CD4-positive, CD25-positive, alpha-beta regulatory T cell (primary cell): ENCODE results near the gene FBRSL1. TPM values are rescaled to one million over a fixed set of nuclear protein-coding genes. Genes with fewer than 3 reads are reported as not detected.

Experiments
- ATAC-seq, 2 donors: fragments of 150-1000 bp; cut with Tn5 transposase; one replicate each; pipeline ENCODE4 v1.10.0; 2021; ENCODE audit warnings: low read depth in 2 of 2, moderate number of reproducible peaks in 2 of 2, moderate library complexity in 1 of 2
- DNase-seq, 3 donors: peaks; one replicate each; pipeline versions ENCODE4 v3.0.0 to v3.0.0-alpha.2; 2012 to 2022; ENCODE audit warnings: mixed read lengths in 1 of 3
- H3K27ac ChIP-seq: one replicate; pipeline ENCODE4 v1.7.0; 2013; ENCODE audit warnings: mild to moderate bottlenecking, low read length; ENCODE audit not compliant: insufficient read depth, poor library complexity, severe bottlenecking
- H3K27me3 ChIP-seq: one replicate; pipeline ENCODE4 v1.7.0; 2013; ENCODE audit warnings: low read length; ENCODE audit not compliant: control insufficient read depth, insufficient read depth
- H3K36me3 ChIP-seq: one replicate; pipeline ENCODE4 v1.7.0; 2013; ENCODE audit warnings: mild to moderate bottlenecking, low read length, moderate library complexity; ENCODE audit not compliant: control insufficient read depth, insufficient read depth
- H3K4me1 ChIP-seq: 2 replicates; pipeline ENCODE4 v1.7.0; 2013; ENCODE audit warnings: mild to moderate bottlenecking, low read length; ENCODE audit not compliant: insufficient read depth, control insufficient read depth, poor library complexity, severe bottlenecking
- H3K4me3 ChIP-seq: one replicate; pipeline ENCODE4 v1.7.0; 2013; ENCODE audit warnings: low read depth, mild to moderate bottlenecking, low read length, moderate library complexity
- H3K9me3 ChIP-seq, 2 experiments: 1 replicate in 1 of 2; 2 replicates in 1 of 2; pipeline ENCODE4 v1.7.0; 2013; ENCODE audit warnings: low read length in 2 of 2, mild to moderate bottlenecking in 1 of 2, moderate library complexity in 1 of 2; ENCODE audit not compliant: control insufficient read depth in 2 of 2
- H3K27ac Mint-ChIP-seq, 3 donors: one replicate each; pipeline ENCODE4 v1.8.0; 2020 to 2022; ENCODE audit warnings: mild to moderate bottlenecking in 3 of 3, mixed read lengths in 3 of 3, moderate library complexity in 2 of 3
- H3K27me3 Mint-ChIP-seq: one replicate; pipeline ENCODE4 v1.8.0; 2022; ENCODE audit warnings: mild to moderate bottlenecking, mixed read lengths
- H3K36me3 Mint-ChIP-seq: one replicate; pipeline ENCODE4 v1.8.0; 2020; ENCODE audit warnings: mixed read lengths
- H3K4me1 Mint-ChIP-seq, 4 donors: one replicate each; pipeline ENCODE4 v1.8.0; 2020 to 2022; ENCODE audit warnings: mixed read lengths in 4 of 4, mild to moderate bottlenecking in 1 of 4
- H3K4me3 Mint-ChIP-seq, 4 donors: one replicate each; pipeline ENCODE4 v1.8.0; 2020 to 2022; ENCODE audit warnings: mild to moderate bottlenecking in 4 of 4, mixed read lengths in 4 of 4, moderate library complexity in 3 of 4
- H3K9me3 Mint-ChIP-seq, 7 donors: one replicate each; pipeline ENCODE4 v1.8.0; 2020 to 2022; ENCODE audit warnings: mixed read lengths in 7 of 7, mild to moderate bottlenecking in 3 of 7, moderate library complexity in 2 of 7
- polyA plus RNA-seq, 4 donors: library from polyadenylated mRNA; unstranded; fragments of 300-500 nt; fragmentation: Illumina TruSeq; gene quantifications; one replicate each; pipeline ENCODE4 v1.2.3, GENCODE V29; 2021
- total RNA-seq: library from RNA; stranded (reverse); gene quantifications from one replicate; pipeline ENCODE4 v1.2.3, GENCODE V29; 2022

The FBRSL1 gene
- total and polyA plus RNA-seq, 5 donors from 2014 or later, result 0.16 to 94.6 (median 0.34) TPM

DNA sequence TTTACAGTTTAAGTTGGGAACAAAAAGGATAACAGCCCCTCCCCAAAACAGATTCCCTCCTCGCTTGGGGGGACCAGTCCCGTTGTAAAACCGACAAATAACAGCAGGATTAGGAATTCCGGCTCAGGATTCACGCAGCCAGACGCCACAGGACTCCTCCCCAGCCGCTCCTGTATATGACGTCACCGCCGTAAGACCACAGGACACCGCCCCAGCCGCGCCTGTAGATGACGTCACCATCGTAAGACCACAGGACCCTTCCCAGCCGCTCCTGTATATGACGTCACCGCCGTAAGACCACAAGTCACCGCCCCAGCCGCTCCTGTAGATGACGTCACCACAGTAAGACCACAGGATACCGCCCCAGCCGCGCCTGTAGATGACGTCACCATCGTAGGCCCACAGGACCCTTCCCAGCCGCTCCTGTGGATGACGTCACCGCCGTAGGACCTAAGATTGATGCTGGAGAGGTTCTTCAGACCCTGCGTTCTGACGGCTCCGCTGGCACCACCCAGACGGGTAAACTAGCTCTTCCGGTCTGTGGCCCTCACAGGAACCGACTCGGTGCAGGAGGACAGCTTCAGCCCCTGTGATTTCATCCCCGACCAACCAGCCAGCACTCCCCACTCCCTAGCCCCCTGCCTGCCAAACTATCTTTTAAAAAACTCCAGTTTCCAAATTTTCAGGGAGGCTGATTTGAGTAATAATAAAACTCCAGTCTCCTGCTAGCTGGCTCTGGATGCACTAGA is 43.9 kb upstream of the FBRSL1 start:
- Mint-ChIP-seq H3K36me3 (peaks cover 4% of the 10 kb centered on the region), H3K4me3 (peak overlapping the region; percentile 56 to 93 (median 88))
- peak overlapping the region; percentile 44 for H3K4me3 ChIP-seq

DNA sequence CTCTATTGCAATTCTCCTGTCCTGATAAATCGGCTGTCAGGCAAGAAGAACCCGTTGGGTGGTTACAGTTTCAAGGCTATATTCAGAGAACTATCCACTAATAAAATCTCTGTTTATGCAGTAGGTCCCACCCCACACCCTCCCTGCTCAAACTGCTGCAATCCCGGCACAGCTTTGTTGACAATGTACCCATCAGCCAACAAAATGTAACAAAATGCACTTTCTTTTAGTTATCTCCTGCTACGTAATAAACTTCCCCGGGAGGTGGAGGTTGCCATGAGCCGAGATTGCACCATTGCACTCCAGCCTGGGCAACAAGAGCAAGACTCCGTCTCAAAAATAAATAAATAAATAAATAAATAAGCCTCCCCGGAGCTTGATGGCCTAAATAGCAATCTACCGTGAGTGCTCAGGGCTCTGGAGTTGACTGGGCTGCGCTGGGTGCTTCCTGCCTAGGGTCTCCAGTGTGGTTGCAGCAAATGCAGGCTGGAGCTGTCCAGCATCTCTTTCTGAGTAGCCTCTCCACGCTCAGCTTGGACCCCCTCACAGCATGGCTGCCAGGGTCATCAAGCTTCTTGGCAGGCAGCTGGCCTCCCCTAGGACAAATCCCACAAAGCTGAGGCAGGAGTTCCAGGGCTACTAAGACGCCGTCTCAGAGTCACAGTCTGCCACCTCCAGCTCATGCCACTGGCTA is 43.2 kb upstream of the FBRSL1 start:
- peaks cover 0 to 76% (median 20%) of the 10 kb centered on the region in 4 donors for H3K4me1 Mint-ChIP-seq
- H3K4me3 Mint-ChIP-seq, result peak overlapping the region; percentile 56 to 93 (median 88)
- H3K27ac Mint-ChIP-seq, result peak overlapping the region; percentile 100
- Histone ChIP-seq H3K4me1 (peaks cover 56% of the 10 kb centered on the region), H3K27me3 (no peaks in the 10 kb centered on the region), H3K27ac (peak overlapping the region; percentile 92), H3K36me3 (no peaks in the 10 kb centered on the region), H3K9me3 (no peaks in the 10 kb centered on the region), H3K4me3 (no peak overlapping the region)
- DNase-seq, result no peak
- H3K9me3 Mint-ChIP-seq, result peaks cover 0 to 3% (median 0%) of the 10 kb centered on the region in 7 donors
- H3K27me3 Mint-ChIP-seq, result peaks cover 3% of the 10 kb centered on the region
- no peak for ATAC-seq
- H3K36me3 Mint-ChIP-seq, result peaks cover 4% of the 10 kb centered on the region

More for the DNA sequence above, 43.9 kb upstream of the FBRSL1 start:
- Histone ChIP-seq H3K9me3 (no peaks in the 10 kb centered on the region), H3K27ac (peak overlapping the region; percentile 92), H3K27me3 (no peaks in the 10 kb centered on the region), H3K4me1 (peaks cover 52% of the 10 kb centered on the region), H3K36me3 (no peaks in the 10 kb centered on the region)
- peak; percentile 63 to 82 (median 65) for DNase-seq
- peaks cover 0 to 3% (median 0%) of the 10 kb centered on the region in 7 donors for H3K9me3 Mint-ChIP-seq
- peaks cover 0 to 75% (median 21%) of the 10 kb centered on the region in 4 donors for H3K4me1 Mint-ChIP-seq
- peak overlapping the region; percentile 100 for H3K27ac Mint-ChIP-seq
- ATAC-seq, result peak in 1 of 2 donors; percentile 9
- no peaks in the 10 kb centered on the region for H3K27me3 Mint-ChIP-seq

DNA sequence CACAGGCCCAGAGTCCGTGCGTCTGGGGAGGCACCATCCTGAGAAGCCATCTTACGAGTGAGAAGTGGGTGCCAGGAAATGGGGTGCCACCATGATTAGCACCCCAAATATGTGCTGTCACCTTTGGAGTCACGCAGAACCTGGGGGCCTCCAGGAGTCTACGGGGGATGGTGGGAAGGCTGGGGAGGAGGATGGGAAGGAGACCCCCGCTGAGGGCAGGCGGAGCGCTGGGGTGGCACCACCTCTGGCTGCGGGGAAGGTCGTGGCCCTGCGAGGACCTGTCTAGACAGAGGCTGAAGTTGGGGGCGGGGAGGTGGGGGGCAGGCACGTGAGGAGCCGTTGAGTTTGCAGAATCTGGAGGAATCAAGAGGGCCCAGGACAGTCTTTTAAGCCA is 42.6 kb upstream of the FBRSL1 start:
- Mint-ChIP-seq H3K4me3 (no peak overlapping the region), H3K4me1 (peaks cover 0 to 73% (median 20%) of the 10 kb centered on the region in 4 donors), H3K27ac (peak overlapping the region in 2 of 3 donors; percentile 60 to 100), H3K36me3 (peaks cover 4% of the 10 kb centered on the region), H3K27me3 (peaks cover 4% of the 10 kb centered on the region), H3K9me3 (peaks cover 0 to 3% (median 0%) of the 10 kb centered on the region in 7 donors)
- Histone ChIP-seq H3K9me3 (no peaks in the 10 kb centered on the region), H3K27me3 (no peaks in the 10 kb centered on the region), H3K4me1 (peaks cover 56% of the 10 kb centered on the region), H3K36me3 (no peaks in the 10 kb centered on the region), H3K4me3 (no peak overlapping the region), H3K27ac (no peak overlapping the region)
- DNase-seq (no peak), ATAC-seq (no peak)

DNA sequence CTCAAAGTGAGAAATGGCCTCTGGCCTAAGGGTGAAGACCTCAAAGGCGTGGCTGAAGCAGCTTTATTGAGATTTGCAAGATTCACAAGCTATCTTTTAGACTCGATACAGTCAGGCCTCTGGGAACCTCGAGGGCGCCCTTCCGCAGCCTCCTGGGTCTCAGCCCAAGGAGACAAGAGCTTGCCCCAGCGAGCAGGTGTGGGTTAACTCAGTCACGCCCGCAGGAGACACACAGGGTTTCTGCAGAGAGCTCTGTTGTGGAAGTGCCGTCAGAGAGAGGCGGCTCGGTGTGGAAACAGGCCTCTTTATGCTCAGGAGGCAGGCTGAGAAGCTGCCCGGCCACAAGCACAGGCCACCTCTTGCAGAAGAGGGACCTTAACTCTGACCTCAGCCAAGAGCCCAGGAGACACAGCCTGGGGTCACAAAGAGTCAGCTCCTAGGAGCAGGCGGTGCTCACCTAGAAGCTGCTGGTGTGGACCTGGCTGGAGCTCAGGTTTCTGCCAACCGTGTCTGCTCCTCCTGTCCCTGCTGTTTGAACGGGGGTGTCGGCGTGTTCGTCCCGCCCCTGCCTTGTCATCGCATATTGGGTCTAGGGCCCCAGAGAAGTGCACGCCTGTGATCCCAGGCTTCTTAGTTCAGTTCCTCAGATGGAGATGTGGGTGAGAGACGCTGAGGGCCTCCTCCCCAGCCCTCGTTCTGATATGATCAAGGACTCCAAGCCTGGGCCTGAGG is 42.1 kb upstream of the FBRSL1 start:
- DNase-seq, result peak in 1 of 3 donors; percentile 34
- H3K9me3 ChIP-seq, result no peaks in the 10 kb centered on the region
- no peaks in the 10 kb centered on the region for H3K36me3 ChIP-seq
- Mint-ChIP-seq H3K27me3 (peaks cover 4% of the 10 kb centered on the region), H3K36me3 (peaks cover 4% of the 10 kb centered on the region), H3K4me3 (no peak overlapping the region), H3K27ac (peak overlapping the region; percentile 32 to 100 (median 60)), H3K9me3 (peaks cover 0 to 3% (median 0%) of the 10 kb centered on the region in 7 donors), H3K4me1 (peaks cover 0 to 70% (median 20%) of the 10 kb centered on the region in 4 donors)
- H3K27me3 ChIP-seq, result no peaks in the 10 kb centered on the region
- H3K27ac ChIP-seq, result no peak overlapping the region
- ATAC-seq, result no peak
- H3K4me1 ChIP-seq, result peaks cover 55% of the 10 kb centered on the region
- H3K4me3 ChIP-seq, result no peak overlapping the region

DNA sequence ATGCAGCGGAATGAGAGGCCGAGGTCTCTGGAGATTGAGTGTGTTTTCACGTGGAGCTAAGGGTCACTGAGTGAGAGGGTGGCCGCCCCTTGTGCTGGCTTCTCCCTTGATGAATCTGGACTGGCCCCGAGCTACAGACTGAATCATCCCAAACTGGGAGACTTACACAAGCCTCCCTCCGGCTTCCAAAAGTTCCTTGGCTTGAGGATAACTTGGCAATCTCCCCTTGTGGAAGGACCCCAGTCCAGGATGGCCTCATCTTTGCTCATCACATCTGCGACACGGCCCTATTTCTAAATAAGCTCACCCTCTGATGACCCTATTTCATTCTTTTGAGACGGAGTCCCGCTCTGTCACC is 41.5 kb upstream of the FBRSL1 start:
- ATAC-seq, result no peak
- H3K4me1 ChIP-seq, result peaks cover 50% of the 10 kb centered on the region
- H3K9me3 ChIP-seq, result no peaks in the 10 kb centered on the region
- Mint-ChIP-seq H3K27ac (peak overlapping the region in 1 of 3 donors; percentile 67), H3K36me3 (peaks cover 4% of the 10 kb centered on the region), H3K27me3 (peaks cover 4% of the 10 kb centered on the region), H3K9me3 (peaks cover 0 to 3% (median 0%) of the 10 kb centered on the region in 7 donors), H3K4me1 (peaks cover 0 to 65% (median 17%) of the 10 kb centered on the region in 4 donors), H3K4me3 (no peak overlapping the region)
- H3K27me3 ChIP-seq, result no peaks in the 10 kb centered on the region
- no peak overlapping the region for H3K27ac ChIP-seq
- no peaks in the 10 kb centered on the region for H3K36me3 ChIP-seq
- DNase-seq, result no peak
- H3K4me3 ChIP-seq, result no peak overlapping the region

DNA sequence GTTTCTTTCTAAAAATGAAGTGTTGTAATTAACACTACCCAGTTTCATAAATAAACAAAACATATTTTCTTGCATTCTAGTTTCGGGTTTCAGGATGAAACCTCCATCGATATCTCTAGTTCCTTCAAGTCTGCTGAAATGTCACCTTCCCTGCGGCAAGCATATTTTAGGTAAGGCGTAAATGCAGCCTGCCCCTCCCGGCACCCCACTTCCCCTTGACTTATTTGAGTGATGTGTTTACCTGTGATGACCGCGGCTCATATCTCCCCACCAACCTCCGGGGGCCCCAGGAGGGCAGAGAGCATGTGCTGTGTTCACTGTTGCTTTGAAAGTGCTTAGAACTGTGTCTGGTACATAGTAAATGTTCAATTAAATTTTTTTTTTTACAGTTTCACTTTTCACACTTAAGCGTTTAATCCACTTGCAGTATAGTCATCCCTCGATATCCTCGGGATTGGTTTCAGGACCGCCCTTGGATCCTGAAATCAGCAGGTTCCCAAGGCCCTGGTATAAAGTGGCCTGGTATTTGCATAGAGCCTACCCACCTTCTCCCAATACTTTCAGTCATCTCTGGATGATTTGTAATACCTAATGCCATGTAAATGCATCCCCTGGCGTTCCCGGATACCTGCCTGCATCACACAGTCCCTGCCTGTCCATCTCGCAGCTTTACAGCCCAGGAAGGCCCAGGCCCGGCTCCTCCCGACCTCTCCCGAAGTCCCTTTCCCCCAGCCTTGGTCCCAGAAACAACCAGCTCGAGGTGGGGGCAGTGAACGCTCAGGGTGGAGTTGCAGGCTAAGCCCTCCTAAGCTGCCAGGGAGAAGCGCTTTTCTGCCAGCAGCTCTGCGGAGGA is 40.2 kb upstream of the FBRSL1 start:
- H3K4me1 ChIP-seq, result peaks cover 36% of the 10 kb centered on the region
- H3K36me3 Mint-ChIP-seq, result no peaks in the 10 kb centered on the region
- peak overlapping the region; percentile 24 for H3K4me3 ChIP-seq
- H3K9me3 ChIP-seq, result no peaks in the 10 kb centered on the region
- peaks cover 0 to 53% (median 8%) of the 10 kb centered on the region in 4 donors for H3K4me1 Mint-ChIP-seq
- ATAC-seq, result no peak
- peaks cover 0 to 3% (median 0%) of the 10 kb centered on the region in 7 donors for H3K9me3 Mint-ChIP-seq
- H3K27ac Mint-ChIP-seq, result peak overlapping the region; percentile 69 to 91 (median 85)
- DNase-seq, result peak in 1 of 3 donors; percentile 65
- H3K36me3 ChIP-seq, result no peaks in the 10 kb centered on the region
- peaks cover 4% of the 10 kb centered on the region for H3K27me3 Mint-ChIP-seq
- H3K27ac ChIP-seq, result no peak overlapping the region
- H3K4me3 Mint-ChIP-seq, result peak overlapping the region; percentile 16 to 44 (median 19)
- no peaks in the 10 kb centered on the region for H3K27me3 ChIP-seq
